NCI-H128 (cell line): ENCODE measurements around the gene WDTC1.

Experiments used
- DNase-seq: peaks from one replicate; lab custom pipeline; 2025; ENCODE audit not compliant: unreplicated experiment; lab: John Stamatoyannopoulos, UW

Gene WDTC1

GRCh38 chr1:27300341-27301051 is 66.1 kb downstream of the WDTC1 start:
- DNase-seq, result peak; percentile 91

GRCh38 chr1:27301052-27301422 is 66.6 kb downstream of the WDTC1 start:
- no peak for DNase-seq

GRCh38 chr1:27301582-27302199 is 67.3 kb downstream of the WDTC1 start:
- DNase-seq, result peak; percentile 39

DNA sequence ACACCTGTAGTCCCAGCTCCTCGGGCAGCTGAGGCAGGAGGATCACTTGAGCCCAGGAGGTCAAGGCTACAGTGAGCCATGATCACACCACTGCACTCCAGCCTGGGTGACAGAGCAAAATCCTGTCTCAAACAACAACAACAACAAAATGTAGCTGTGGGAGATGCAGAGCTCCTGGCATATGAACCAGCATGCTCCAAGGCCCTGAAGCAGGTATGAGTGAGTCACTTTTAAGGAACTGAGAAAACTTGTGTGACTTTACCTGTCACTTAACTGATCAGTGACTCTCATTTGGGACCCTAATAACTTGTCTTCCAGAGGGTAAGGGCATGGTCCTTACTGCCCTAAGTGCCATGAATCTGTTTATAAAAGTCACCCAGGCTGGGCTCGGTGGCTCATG is 68.2 kb downstream of the WDTC1 start:
- DNase-seq, result no peak

DNA sequence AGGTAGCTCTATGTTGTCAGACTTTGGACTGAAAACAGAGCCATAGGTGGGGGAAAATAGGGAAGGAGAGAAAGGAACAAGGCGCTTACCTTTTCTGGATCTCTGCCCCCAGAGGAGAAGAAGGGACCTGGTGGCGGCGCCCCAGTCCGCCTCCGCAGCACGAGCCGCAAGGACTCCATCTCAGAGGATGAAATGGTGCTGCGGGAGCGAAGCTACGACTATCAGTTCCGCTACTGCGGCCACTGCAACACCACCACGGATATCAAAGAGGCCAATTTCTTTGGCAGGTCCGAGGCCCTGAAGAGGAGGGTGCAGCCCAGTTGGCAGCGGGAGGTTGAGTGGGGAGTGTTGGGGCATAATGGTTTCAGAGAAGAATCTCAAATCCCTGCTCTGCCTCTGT is 69.1 kb downstream of the WDTC1 start:
- no peak for DNase-seq

GRCh38 chr1:27306071-27306470 is 71.6 kb downstream of the WDTC1 start:
- no peak for DNase-seq

DNA sequence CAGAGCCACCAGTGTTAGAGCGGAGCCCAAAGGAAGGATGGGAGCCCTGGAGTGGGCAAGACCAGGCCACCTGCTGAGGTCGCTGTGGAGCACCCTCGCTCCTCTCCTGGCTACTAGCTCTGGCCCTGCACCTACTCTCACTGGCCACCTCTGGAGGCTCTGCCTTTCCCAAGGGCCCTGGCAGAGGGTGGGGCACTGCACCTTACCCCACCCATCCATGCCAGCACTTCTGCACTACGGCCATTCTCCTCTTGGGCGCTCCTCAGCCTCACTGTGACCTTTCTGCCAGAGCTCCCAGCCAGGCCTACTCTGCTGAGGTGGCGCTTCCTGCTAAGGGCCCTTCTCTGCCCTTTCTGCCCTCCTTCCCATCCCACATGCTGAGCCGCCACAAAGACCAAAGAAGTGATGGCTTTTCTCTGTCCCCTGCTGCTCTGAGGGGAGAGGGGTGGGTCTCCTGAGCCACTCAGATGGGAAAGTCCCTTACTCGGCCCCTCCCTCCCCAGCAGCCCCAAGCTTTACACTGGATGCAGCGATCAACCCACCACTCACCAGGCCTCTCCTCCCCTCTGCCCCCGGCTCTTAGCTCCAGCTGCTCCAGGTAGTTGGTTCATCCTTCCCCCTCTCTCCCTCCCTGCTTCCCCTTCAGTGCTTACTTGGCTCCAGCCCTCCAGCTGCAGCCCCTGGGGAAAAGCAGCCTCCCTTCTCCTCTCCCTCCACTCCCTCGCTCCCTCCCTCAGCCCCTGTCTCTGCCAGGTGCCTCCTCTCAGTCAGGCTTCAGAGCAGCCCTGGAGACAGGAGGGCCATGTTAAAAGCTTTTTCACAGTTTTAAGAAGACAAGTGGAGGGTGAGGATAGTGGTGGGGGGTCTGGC is 72.7 kb downstream of the WDTC1 start:
- peak; percentile 46 for DNase-seq

DNA sequence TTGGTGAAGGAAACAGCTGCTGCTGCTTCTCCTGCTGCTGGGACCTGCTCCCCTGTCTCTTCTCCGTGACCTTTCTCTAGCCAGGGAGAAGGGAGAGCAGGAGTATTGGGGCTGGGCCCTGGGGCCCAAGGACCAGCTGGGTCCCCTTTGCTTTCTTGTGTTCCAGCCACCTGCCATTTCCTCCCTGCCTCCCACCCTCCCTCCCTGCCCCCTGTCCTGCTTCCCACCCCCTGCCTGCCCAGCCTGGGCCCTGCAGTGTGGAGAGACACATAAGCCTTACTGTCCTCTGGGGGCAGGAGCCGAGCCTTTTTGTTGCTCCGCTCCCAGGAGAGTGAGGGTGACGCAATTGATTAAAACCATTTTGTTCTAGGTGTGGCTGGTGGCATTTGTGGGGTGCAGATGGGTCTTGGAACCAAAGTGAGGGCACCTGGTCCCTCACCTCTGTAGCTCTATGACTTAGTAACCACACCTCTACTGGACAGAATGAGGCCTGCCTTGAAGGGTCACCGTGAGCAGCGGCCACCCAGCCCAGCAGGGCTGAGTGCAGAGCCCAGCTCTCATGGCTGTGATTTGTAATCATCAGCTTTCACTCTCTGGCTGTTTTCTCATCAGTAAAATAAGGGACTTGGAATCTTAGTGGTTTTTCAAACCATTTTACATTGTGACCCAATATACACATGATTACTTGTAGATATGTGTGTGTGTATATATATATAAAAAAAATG is 73.6 kb downstream of the WDTC1 start:
- DNase-seq, result no peak

GRCh38 chr1:27314169-27314568 is 79.7 kb downstream of the WDTC1 start:
- DNase-seq, result no peak

GRCh38 chr1:27314737-27315136 is 80.3 kb downstream of the WDTC1 start:
- DNase-seq, result no peak

GRCh38 chr1:27316860-27317259 is 82.4 kb downstream of the WDTC1 start:
- no peak for DNase-seq

DNA sequence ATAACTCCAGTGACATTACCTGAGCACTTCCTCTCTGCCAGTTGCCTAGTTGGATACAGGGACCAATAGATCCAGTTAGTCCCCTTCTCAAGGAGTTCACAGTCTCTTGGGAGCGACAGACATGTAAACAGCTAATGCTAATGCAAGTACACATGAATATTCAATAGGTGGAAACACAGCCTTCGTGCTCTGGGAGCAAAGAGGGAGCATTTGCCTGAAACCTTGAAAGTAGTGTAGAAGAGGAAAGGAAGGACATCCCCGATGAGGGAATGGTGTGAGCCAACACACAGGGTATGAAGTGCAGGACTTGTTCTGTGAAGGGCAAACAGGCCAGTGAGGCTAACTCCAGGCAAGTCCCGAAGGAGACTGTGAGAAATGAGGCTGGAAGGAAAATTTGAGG is 83.7 kb downstream of the WDTC1 start:
- DNase-seq, result no peak

DNA sequence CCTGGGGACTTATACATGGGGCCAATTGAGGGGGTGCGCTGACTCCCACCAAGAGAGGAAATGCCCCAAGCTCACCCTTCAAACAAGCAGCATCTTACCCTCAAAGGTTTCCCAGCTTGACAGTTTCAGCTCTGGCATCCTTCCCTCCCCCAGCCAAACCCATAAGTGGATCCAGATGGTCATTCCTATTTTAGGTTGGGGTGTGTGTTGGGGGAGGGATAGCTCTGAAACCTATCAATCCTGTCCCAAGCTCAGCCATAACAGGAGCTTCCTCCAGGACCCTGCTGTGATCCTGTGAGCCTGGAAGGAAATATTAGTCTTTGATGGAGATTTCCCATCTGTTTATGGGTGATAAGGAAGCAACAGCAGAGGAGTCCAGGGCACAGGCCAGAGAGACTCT is 84.2 kb downstream of the WDTC1 start:
- no peak for DNase-seq

GRCh38 chr1:27321813-27322568 is 87.6 kb downstream of the WDTC1 start, which contains the start of gene TMEM222:
Gene TMEM222, plus strand, starts transcription at chr1:27322163. Its CDS starts 35 bp downstream, at chr1:27322198.
- DNase-seq, result peak; percentile 99

- DNase-seq, result no peak
Observed at GRCh38 chr1:27322569-27323240, 88.3 kb downstream of the WDTC1 start.

DNA sequence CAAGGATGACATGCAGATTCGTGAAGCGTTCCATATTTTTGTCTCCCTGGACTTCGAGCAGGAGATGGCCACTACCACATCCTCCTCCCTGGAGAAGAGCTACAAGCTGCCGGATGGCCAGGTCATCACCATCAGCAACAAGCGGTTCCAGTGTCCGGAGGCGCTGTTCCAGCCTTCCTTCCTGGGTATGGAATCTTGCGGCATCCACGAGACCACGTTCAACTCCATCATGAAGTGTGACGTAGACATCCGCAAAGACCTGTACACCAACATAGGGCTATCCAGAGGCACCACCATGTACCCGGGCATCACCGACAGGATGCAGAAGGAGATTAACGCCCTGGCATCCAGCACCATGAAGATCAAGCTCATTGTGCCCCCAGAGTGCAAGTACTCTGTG is 90.9 kb downstream of the WDTC1 start:
- DNase-seq, result no peak

DNA sequence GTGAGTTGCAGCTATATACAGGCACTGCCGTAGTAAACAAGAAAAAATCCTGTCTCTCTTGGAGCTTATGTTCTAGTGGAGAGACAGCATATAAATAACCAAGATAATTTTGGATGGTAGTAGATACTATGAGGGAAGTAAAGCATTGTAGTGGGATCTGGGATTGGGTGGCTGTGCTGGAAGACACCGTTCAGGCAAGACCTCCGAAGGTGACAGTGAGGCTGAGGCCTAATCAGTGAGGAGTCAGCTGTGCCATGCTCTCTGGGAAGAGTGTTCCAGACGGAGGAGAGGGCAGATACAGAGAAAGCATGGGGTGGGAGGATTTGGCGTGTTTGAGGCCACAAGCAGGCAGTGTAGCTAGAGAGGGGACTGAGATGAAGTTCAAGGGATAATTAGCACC is 93.5 kb downstream of the WDTC1 start:
- no peak for DNase-seq

GRCh38 chr1:27330786-27331185 is 96.4 kb downstream of the WDTC1 start:
- DNase-seq, result no peak

DNA sequence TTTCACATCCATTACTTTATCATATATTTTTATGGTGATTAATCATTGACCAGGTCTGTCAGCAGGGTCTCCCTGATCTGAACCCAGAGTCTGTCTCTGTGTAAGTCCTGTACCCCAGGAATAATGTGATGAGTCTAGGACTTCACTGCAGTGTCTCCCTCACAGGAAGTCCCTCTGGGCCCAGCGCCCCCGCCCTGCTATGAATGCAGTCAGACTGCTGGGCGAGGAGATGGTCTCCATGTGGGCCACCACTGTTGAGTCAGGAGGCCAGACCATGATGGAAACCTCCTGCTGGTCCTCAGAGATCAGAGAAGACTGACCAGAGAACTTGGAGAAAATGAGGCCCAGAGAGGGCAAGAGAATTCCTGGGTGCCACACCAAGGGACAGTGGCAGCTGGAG is 97.0 kb downstream of the WDTC1 start:
- DNase-seq, result no peak

DNA sequence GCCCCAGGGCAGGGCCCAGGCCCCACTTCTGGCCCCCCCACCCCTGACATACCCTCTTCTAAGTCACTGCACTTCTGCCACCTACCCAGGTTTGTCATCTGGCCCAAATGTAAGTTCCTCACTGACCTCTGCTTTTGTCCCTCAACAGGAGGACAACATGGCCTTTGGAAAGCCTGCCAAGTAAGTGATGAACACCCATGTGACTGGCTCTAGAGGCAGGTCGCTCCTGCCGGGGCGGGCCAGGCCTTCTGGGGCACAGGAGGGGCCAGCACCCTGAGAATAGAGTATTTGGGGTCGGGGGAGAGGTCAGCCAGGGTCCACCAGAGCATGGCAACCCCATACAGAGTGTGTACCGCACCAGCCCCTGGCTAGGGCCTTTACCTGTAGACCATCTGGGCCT is 97.5 kb downstream of the WDTC1 start:
- no peak for DNase-seq
